H9 (cell line): Measurements from ENCODE around the gene STH. TPM values are rescaled to one million over a fixed set of nuclear protein-coding genes. Genes with fewer than 3 reads are reported as not detected.

Source experiments
- DNase-seq: peaks from one replicate; pipeline ENCODE4 v3.0.0-alpha.2; 2017
- H2AFZ ChIP-seq: one replicate; pipeline ENCODE4 v1.6.1; 2013; ENCODE audit warnings: mild to moderate bottlenecking, low read length, control low read depth, moderate library complexity
- H2AK5ac ChIP-seq: 2 replicates; pipeline ENCODE4 v1.6.1; 2013; ENCODE audit warnings: low read length, control low read depth, mixed read lengths; ENCODE audit not compliant: insufficient read length
- H2BK120ac ChIP-seq: one replicate; pipeline ENCODE4 v1.6.1; 2013; ENCODE audit warnings: low read depth, mild to moderate bottlenecking, low read length, control low read depth, inconsistent platforms; ENCODE audit not compliant: poor library complexity, severe bottlenecking
- H2BK12ac ChIP-seq: 2 replicates; pipeline ENCODE4 v1.6.1; 2013; ENCODE audit warnings: low read length, control low read depth, mixed read lengths, low read depth; ENCODE audit not compliant: insufficient read length
- H2BK15ac ChIP-seq: 2 replicates; pipeline ENCODE4 v1.6.1; 2013; ENCODE audit warnings: low read depth, low read length, control low read depth
- H2BK20ac ChIP-seq: one replicate; pipeline ENCODE4 v1.6.1; 2013; ENCODE audit warnings: low read depth, mild to moderate bottlenecking, low read length, control low read depth, inconsistent platforms; ENCODE audit not compliant: poor library complexity, severe bottlenecking
- H2BK5ac ChIP-seq: 2 replicates; pipeline ENCODE4 v1.6.1; 2013; ENCODE audit warnings: low read length, control low read depth, mixed read lengths; ENCODE audit not compliant: insufficient read length
- H3K14ac ChIP-seq: 2 replicates; pipeline ENCODE4 v1.6.1; 2013; ENCODE audit warnings: low read length, control low read depth; ENCODE audit not compliant: insufficient read depth
- H3K18ac ChIP-seq: 2 replicates; pipeline ENCODE4 v1.6.1; 2013; ENCODE audit warnings: low read depth, mild to moderate bottlenecking, mixed read lengths, low read length, control low read depth; ENCODE audit not compliant: insufficient read length
- H3K23ac ChIP-seq: 2 replicates; pipeline ENCODE4 v1.6.1; 2013; ENCODE audit warnings: low read length, control low read depth, mixed read lengths, low read depth; ENCODE audit not compliant: insufficient read length
- H3K23me2 ChIP-seq: 2 replicates; pipeline ENCODE4 v1.6.1; 2013; ENCODE audit warnings: low read depth, mild to moderate bottlenecking, mixed read lengths, low read length, control low read depth; ENCODE audit not compliant: insufficient read length, poor library complexity, severe bottlenecking
- H3K27ac ChIP-seq: 2 replicates; pipeline ENCODE4 v1.5.1; 2013; ENCODE audit warnings: low read length, control low read depth, mixed read lengths, low read depth; ENCODE audit not compliant: insufficient read length
- H3K27me3 ChIP-seq: 2 replicates; pipeline ENCODE4 v1.6.1; 2013; ENCODE audit warnings: low read length, control low read depth, inconsistent platforms; ENCODE audit not compliant: insufficient read depth
- H3K4ac ChIP-seq: 2 replicates; pipeline ENCODE4 v1.6.1; 2013; ENCODE audit warnings: low read depth, mild to moderate bottlenecking, control low read depth, inconsistent platforms, low read length, moderate library complexity
- H3K4me1 ChIP-seq: 2 replicates; pipeline ENCODE4 v1.6.1; 2013; ENCODE audit warnings: low read length, control low read depth, inconsistent platforms; ENCODE audit not compliant: insufficient read depth
- H3K4me2 ChIP-seq: 2 replicates; pipeline ENCODE4 v1.6.1; 2013; ENCODE audit warnings: low read length, control low read depth, mixed read lengths; ENCODE audit not compliant: insufficient read length, insufficient read depth
- H3K56ac ChIP-seq: 2 replicates; pipeline ENCODE4 v1.6.1; 2013; ENCODE audit warnings: low read depth, mild to moderate bottlenecking, mixed read lengths, low read length, control low read depth; ENCODE audit not compliant: insufficient read length
- H3K79me1 ChIP-seq: 2 replicates; pipeline ENCODE4 v1.6.1; 2013; ENCODE audit warnings: low read depth, mild to moderate bottlenecking, moderate library complexity, low read length, control low read depth, inconsistent platforms; ENCODE audit not compliant: insufficient read depth, poor library complexity, severe bottlenecking
- H3K79me2 ChIP-seq: 2 replicates; pipeline ENCODE4 v1.6.1; 2013; ENCODE audit warnings: low read length, control low read depth, inconsistent platforms; ENCODE audit not compliant: insufficient read depth
- H3K9ac ChIP-seq: 2 replicates; pipeline ENCODE4 v1.6.1; 2013; ENCODE audit warnings: low read length, control low read depth, mixed read lengths; ENCODE audit not compliant: insufficient read length; ENCODE audit errors: extremely low read depth
- H3K9me3 ChIP-seq: one replicate; pipeline ENCODE4 v1.6.1; 2013; ENCODE audit warnings: low read depth, low read length, inconsistent platforms; ENCODE audit not compliant: control insufficient read depth
- H3T11ph ChIP-seq: one replicate; pipeline ENCODE4 v1.6.1; 2013; ENCODE audit warnings: mild to moderate bottlenecking, low read length, control low read depth, inconsistent platforms
- H4K20me1 ChIP-seq: one replicate; pipeline ENCODE4 v1.6.1; 2013; ENCODE audit not compliant: control insufficient read depth, insufficient read length, insufficient read depth
- H4K5ac ChIP-seq: 2 replicates; pipeline ENCODE4 v1.6.1; 2013; ENCODE audit warnings: low read depth, mild to moderate bottlenecking, mixed read lengths, low read length, control low read depth; ENCODE audit not compliant: insufficient read length
- H4K8ac ChIP-seq: replicated peaks from 2 replicates; pipeline ENCODE4 v1.6.1; 2013; ENCODE audit warnings: low read length, control low read depth, mixed read lengths, low read depth; ENCODE audit not compliant: insufficient read length
- H4K91ac ChIP-seq: 2 replicates; pipeline ENCODE4 v1.6.1; 2013; ENCODE audit warnings: low read depth, mild to moderate bottlenecking, moderate library complexity, mixed read lengths, low read length, control low read depth; ENCODE audit not compliant: insufficient read length
- H3K27ac Mint-ChIP-seq, 3 experiments: 2 replicates in 2 of 3; 3 replicates in 1 of 3; pipeline ENCODE4 v1.8.0; 2020 to 2021; ENCODE audit warnings: mixed read lengths in 3 of 3, mild to moderate bottlenecking in 1 of 3, moderate library complexity in 1 of 3
- H3K27me3 Mint-ChIP-seq: 2 replicates; pipeline ENCODE4 v1.8.0; 2021; ENCODE audit warnings: low read depth, mild to moderate bottlenecking, moderate library complexity, mixed read lengths
- H3K36me3 Mint-ChIP-seq, 3 experiments: 2 replicates in 2 of 3; 3 replicates in 1 of 3; pipeline ENCODE4 v1.8.0; 2020 to 2021; ENCODE audit warnings: low read depth in 3 of 3, mixed read lengths in 3 of 3; ENCODE audit not compliant: insufficient read depth in 1 of 3
- H3K4me1 Mint-ChIP-seq, 2 experiments: 2 replicates each; pipeline ENCODE4 v1.8.0; 2020; ENCODE audit warnings: mixed read lengths in 2 of 2
- H3K4me3 Mint-ChIP-seq, 2 experiments: 2 replicates in 1 of 2; 3 replicates in 1 of 2; pipeline ENCODE4 v1.8.0; 2020 to 2021; ENCODE audit warnings: mild to moderate bottlenecking in 2 of 2, mixed read lengths in 2 of 2, moderate library complexity in 1 of 2
- H3K9me3 Mint-ChIP-seq, 2 experiments: 2 replicates in 1 of 2; 3 replicates in 1 of 2; pipeline ENCODE4 v1.8.0; 2020; ENCODE audit warnings: mild to moderate bottlenecking in 2 of 2, mixed read lengths in 2 of 2, moderate library complexity in 1 of 2
- CTCF ChIP-seq: fragments of 200-600 bp; sonication (generic); conservative IDR thresholded peaks from 3 replicates; pipeline ENCODE4 v1.8.0; 2021; ENCODE audit warnings: antibody characterized with exemption, mild to moderate bottlenecking
- WGBS: extraction: QIAGEN DNeasy Blood & Tissue Kit; methylation state at CpG from one replicate; pipeline ENCODE4 v1.1.7; 2013; ENCODE audit warnings: missing lambda C conversion rate, low lambda C conversion rate, mixed read lengths; ENCODE audit not compliant: insufficient read length; ENCODE audit errors: extremely low coverage; 5-methylcytosine and 5-hydroxymethylcytosine counted together
- total RNA-seq: library from RNA; stranded (reverse); gene quantifications from 2 replicates; pipeline ENCODE4 v1.2.1, GENCODE V29; 2021

The STH gene
- total RNA-seq, 1 experiment from 2014 or later: not detected

- Mint-ChIP-seq H3K4me1 (peaks cover 31 to 35% of the 10 kb centered on the region in 2 experiments), H3K36me3 (peaks cover 41 to 86% (median 74%) of the 10 kb centered on the region in 3 experiments), H3K9me3 (no peaks in the 10 kb centered on the region), H3K27me3 (no peaks in the 10 kb centered on the region), H3K4me3 (no peak overlapping the region), H3K27ac (no peak overlapping the region; a peak in 2 of 7 replicates)
- no peaks in the 10 kb centered on the region for H3K23me2 ChIP-seq
- H4K8ac ChIP-seq: no peak overlapping the region
- H2BK12ac ChIP-seq: no peak overlapping the region
- H3K14ac ChIP-seq: no peak overlapping the region
- no peak overlapping the region for H3K9ac ChIP-seq
- no CpG with 5 or more reads among the region's 8 CpGs for WGBS
- no peak for TF ChIP-seq CTCF
- no peaks in the 10 kb centered on the region for H3K9me3 ChIP-seq
- H3K56ac ChIP-seq: no peak overlapping the region
- no peak overlapping the region for H2BK5ac ChIP-seq
- no peaks in the 10 kb centered on the region for H4K20me1 ChIP-seq
- no peak overlapping the region for H3K27ac ChIP-seq
- H2BK20ac ChIP-seq: no peak overlapping the region
- no peaks in the 10 kb centered on the region for H3K27me3 ChIP-seq
- H3K79me1 ChIP-seq: no peaks in the 10 kb centered on the region
- H2BK120ac ChIP-seq: no peak overlapping the region
- no peak for DNase-seq
- H4K5ac ChIP-seq: no peak overlapping the region
- no peak overlapping the region for H3K18ac ChIP-seq
- H3K4me1 ChIP-seq: peaks cover 2% of the 10 kb centered on the region; the same call in 1 of the 2 replicates
- no peaks in the 10 kb centered on the region for H3K79me2 ChIP-seq
- H2AK5ac ChIP-seq: no peak overlapping the region
- H4K91ac ChIP-seq: no peak overlapping the region
- H2AFZ ChIP-seq: no peak overlapping the region
- no peak overlapping the region for H3K4ac ChIP-seq
- H2BK15ac ChIP-seq: no peak overlapping the region
- H3K23ac ChIP-seq: no peak overlapping the region
- no peak overlapping the region for H3K4me2 ChIP-seq
- H3T11ph ChIP-seq: no peak overlapping the region
These were observed 32.9 kb downstream of the STH start for GRCh38 chr17:46031920-46032319.
